Upper lobe of left lung (tissue), 6 donors: ENCODE data around the gene IFI44L. TPM values are rescaled to one million over a fixed set of nuclear protein-coding genes. Genes with fewer than 3 reads are reported as not detected.

Source experiments
- ATAC-seq, 2 donors: fragments of 200-7000 bp; cut with Tn5 transposase; one replicate each; pipeline ENCODE4 v1.9.1; 2022; ENCODE audit warnings: mild to moderate bottlenecking in 2 of 2, moderate library complexity in 2 of 2; ENCODE audit not compliant: low FRiP score in 2 of 2
- DNase-seq, 2 donors: peaks; one replicate each; pipeline ENCODE4 v3.0.0-alpha.2; 2019 to 2020
- H3K27ac ChIP-seq, 4 donors: fragments of 200-600 bp; sonication (generic); one replicate each; pipeline ENCODE4 v1.5.1; 2016 to 2019
- H3K27me3 ChIP-seq, 4 donors: fragments of 200-600 bp; sonication (generic); one replicate each; pipeline ENCODE4 v1.5.1; 2017 to 2019
- H3K36me3 ChIP-seq, 4 donors: fragments of 200-600 bp; sonication (generic); one replicate each; pipeline ENCODE4 v1.5.1; 2016 to 2019
- H3K4me1 ChIP-seq, 4 donors: fragments of 200-600 bp; sonication (generic); one replicate each; pipeline ENCODE4 v1.5.1; 2018 to 2019
- H3K4me3 ChIP-seq, 4 donors: fragments of 200-600 bp; sonication (generic); one replicate each; pipeline ENCODE4 v1.5.1; 2017 to 2019; ENCODE audit warnings: mild to moderate bottlenecking in 2 of 4, moderate library complexity in 1 of 4
- H3K9me3 ChIP-seq, 4 donors: fragments of 200-600 bp; sonication (generic); one replicate each; pipeline ENCODE4 v1.5.1; 2018 to 2019
- EP300 ChIP-seq, 4 donors: sonication (generic); formaldehyde crosslinking; IDR thresholded peaks; one replicate each; pipeline ENCODE4 v1.5.1; 2017; ENCODE audit warnings: antibody characterized with exemption in 4 of 4, control low read depth in 2 of 4
- POLR2A ChIP-seq, 4 donors: fragments of 450-650 bp; IDR thresholded peaks; one replicate each; pipeline ENCODE4 v1.5.1; 2016 to 2017; ENCODE audit warnings: antibody characterized with exemption in 4 of 4, mild to moderate bottlenecking in 2 of 4
- POLR2AphosphoS5 ChIP-seq, 2 donors: sonication (generic); formaldehyde crosslinking; IDR thresholded peaks; one replicate each; pipeline ENCODE4 v1.5.1; 2017; ENCODE audit warnings: antibody characterized with exemption in 2 of 2
- WGBS, 2 donors: methylation state at CpG; one replicate each; pipeline ENCODE4 v1.1.5; 2017 to 2018; 5-methylcytosine and 5-hydroxymethylcytosine counted together
- total RNA-seq, 6 donors: library from RNA; depleted of rRNA in 4 of 6; stranded (reverse); fragments of >200 nt in 4 of 6; gene quantifications; one replicate each; pipeline versions ENCODE4 v1.1.0 to v1.2.1, GENCODE V29; 2016 to 2021
- TF ChIP-seq, protein P1 (sequence below), 6 experiments: fragments of 450-650 bp in 4 of 6; fragments of 200-600 bp in 2 of 6; sonication (generic) in 2 of 6; IDR thresholded peaks; one replicate each; pipeline ENCODE4 v1.5.1; 2016 to 2019; ENCODE audit warnings: antibody characterized with exemption in 6 of 6
- donor health status: DM: no; HTN: no; CAD: no; lungs with moderate emphysema.
- donor health status: DM: no; HTN: yes; CAD: no; lungs with severe emphysema.

IFI44L gene
- total RNA-seq, 6 donors from 2014 or later: 6.1 to 29.3 (median 18.3) TPM

DNA sequence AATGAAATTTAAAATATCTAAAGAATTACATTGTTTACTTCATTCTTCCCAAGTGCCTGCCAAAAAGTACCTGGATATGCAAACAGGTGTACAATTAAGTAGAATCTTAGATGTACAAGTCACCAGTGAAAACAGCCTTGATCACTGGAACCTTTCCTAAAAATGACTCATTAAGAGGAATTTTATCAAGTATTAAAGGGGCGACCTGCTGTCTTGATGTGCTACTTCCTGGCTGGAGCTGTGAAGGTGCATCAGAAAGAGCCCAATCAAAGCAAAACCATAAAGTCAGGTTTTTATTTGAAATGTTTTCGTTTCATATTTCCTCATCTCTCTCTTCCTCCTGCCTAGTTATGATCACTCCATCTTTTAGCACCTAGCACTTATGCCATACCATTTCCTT lies 62.8 kb downstream of the IFI44L start:
- Histone ChIP-seq H3K4me1 (no peaks in the 10 kb centered on the region), H3K36me3 (no peaks in the 10 kb centered on the region), H3K9me3 (no peaks in the 10 kb centered on the region), H3K4me3 (no peak overlapping the region), H3K27me3 (no peaks in the 10 kb centered on the region), H3K27ac (no peak overlapping the region)
- 33 to 56% methylated on average over 2 of the region's 2 CpGs for WGBS, 2 donors
- DNase-seq: no peak
- TF ChIP-seq, protein P1, sequence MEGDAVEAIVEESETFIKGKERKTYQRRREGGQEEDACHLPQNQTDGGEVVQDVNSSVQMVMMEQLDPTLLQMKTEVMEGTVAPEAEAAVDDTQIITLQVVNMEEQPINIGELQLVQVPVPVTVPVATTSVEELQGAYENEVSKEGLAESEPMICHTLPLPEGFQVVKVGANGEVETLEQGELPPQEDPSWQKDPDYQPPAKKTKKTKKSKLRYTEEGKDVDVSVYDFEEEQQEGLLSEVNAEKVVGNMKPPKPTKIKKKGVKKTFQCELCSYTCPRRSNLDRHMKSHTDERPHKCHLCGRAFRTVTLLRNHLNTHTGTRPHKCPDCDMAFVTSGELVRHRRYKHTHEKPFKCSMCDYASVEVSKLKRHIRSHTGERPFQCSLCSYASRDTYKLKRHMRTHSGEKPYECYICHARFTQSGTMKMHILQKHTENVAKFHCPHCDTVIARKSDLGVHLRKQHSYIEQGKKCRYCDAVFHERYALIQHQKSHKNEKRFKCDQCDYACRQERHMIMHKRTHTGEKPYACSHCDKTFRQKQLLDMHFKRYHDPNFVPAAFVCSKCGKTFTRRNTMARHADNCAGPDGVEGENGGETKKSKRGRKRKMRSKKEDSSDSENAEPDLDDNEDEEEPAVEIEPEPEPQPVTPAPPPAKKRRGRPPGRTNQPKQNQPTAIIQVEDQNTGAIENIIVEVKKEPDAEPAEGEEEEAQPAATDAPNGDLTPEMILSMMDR (IDR thresholded peaks at IDR 0.05): no peak
- TF ChIP-seq POLR2AphosphoS5 (IDR thresholded peaks at IDR 0.05): no peak
- no peak for TF ChIP-seq POLR2A (IDR thresholded peaks at IDR 0.05)
- TF ChIP-seq EP300 (IDR thresholded peaks at IDR 0.05): no peak
- no peak for ATAC-seq

DNA sequence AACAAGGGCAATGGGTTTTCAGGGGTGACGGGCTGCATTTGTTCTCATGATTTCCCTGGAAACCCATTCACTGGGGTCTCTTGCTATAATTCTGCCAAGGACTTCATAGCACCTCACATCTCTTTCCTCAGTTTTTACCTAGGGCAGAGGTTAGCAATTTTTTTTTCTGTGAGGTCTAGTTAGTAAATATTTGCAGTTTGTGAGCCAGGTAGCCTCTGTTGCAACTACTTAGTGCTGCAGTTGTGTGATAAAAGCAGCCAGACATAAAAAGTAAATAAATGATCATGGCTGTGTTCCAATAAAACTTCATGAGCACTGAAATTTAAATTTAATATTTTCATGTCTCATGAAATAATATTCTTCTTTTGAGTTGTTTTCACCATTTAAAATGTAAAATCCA lies 67.1 kb downstream of the IFI44L start:
- no peak for ATAC-seq
- no peaks in the 10 kb centered on the region for H3K9me3 ChIP-seq
- no peak overlapping the region for H3K27ac ChIP-seq
- H3K4me3 ChIP-seq: no peak overlapping the region
- no peaks in the 10 kb centered on the region for H3K36me3 ChIP-seq
- no peaks in the 10 kb centered on the region for H3K27me3 ChIP-seq
- 95 to 96% methylated on average over 1 of the region's 1 CpG for WGBS, 2 donors
- no peak for DNase-seq
- H3K4me1 ChIP-seq: no peaks in the 10 kb centered on the region
- TF ChIP-seq POLR2AphosphoS5 (IDR thresholded peaks at IDR 0.05) (no peak), POLR2A (IDR thresholded peaks at IDR 0.05) (no peak), EP300 (IDR thresholded peaks at IDR 0.05) (no peak)
- TF ChIP-seq, protein P1 (IDR thresholded peaks at IDR 0.05): no peak

DNA sequence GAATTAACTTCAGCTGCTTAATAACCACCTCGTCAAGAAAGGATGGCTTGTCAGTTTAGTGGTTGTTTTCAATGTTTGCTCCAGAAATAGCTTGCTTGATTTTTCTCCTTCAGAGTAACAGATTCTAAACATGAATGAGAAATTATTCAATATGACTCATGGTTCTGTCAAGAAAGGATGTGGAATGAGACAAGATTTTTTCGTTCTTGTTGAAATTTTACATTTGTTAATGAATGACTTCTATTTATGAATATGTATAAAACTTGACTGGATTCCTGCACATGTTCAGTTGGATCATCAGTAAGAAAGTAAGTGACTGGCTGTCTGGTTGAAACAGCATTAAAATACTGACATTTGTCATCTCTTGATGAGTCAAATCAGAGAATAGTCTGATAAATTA lies 67.7 kb downstream of the IFI44L start:
- no peak for ATAC-seq
- H3K4me1 ChIP-seq: no peaks in the 10 kb centered on the region
- no peak for DNase-seq
- no peak overlapping the region for H3K4me3 ChIP-seq
- H3K27ac ChIP-seq: no peak overlapping the region
- TF ChIP-seq EP300 (IDR thresholded peaks at IDR 0.05) (no peak), POLR2AphosphoS5 (IDR thresholded peaks at IDR 0.05) (no peak), POLR2A (IDR thresholded peaks at IDR 0.05) (no peak)
- TF ChIP-seq, protein P1 (IDR thresholded peaks at IDR 0.05): no peak
- WGBS, 2 donors: 66 to 74% methylated on average over 2 of the region's 2 CpGs
- no peaks in the 10 kb centered on the region for H3K36me3 ChIP-seq
- no peaks in the 10 kb centered on the region for H3K9me3 ChIP-seq
- no peaks in the 10 kb centered on the region for H3K27me3 ChIP-seq

DNA sequence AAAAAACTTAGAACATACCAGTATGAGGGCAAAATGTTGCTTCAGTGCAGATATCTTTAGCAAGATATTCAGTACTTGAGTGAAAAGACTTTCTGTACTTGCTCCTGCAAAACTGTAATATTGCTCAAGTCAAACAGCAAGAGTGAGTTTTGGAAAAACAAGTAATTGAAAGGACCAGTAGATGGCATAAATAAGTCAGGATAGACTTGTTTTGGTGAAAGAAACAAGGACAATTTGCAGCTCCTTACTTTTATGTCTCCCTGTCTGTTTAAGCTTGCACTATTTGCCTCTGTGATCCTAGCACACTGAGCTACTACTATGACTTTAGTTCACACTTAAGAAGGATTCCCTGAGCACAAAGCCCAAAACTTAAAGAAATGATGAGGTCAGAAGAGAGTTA lies 68.4 kb downstream of the IFI44L start:
- DNase-seq: no peak

DNA sequence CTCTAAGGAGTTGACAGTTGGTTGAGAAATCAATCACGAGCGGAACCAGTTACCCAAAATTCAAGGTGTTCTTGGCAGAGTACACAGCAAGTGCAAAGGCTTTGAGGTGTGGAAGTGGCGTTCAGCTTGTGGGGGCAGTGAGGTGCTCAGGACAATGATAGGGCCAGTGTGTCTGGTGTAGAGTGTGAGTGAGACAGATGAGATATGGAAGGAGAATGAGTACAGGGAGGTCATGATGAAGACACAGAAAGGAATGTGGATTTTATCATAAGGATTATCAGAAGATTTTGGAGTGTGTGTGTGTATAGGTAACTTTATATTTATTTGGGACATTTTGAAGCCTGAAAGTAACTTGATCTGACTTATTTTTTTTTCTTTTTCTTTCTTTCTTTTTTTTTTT lies 70.3 kb downstream of the IFI44L start:
- 83 to 96% methylated on average over 3 of the region's 3 CpGs for WGBS, 2 donors

More for the DNA sequence above, 68.4 kb downstream of the IFI44L start:
- Histone ChIP-seq H3K27me3 (no peaks in the 10 kb centered on the region), H3K9me3 (no peaks in the 10 kb centered on the region), H3K4me1 (no peaks in the 10 kb centered on the region), H3K36me3 (no peaks in the 10 kb centered on the region), H3K4me3 (no peak overlapping the region), H3K27ac (no peak overlapping the region)
- TF ChIP-seq POLR2AphosphoS5 (IDR thresholded peaks at IDR 0.05) (no peak), EP300 (IDR thresholded peaks at IDR 0.05) (no peak), POLR2A (IDR thresholded peaks at IDR 0.05) (no peak)
- TF ChIP-seq, protein P1 (IDR thresholded peaks at IDR 0.05): no peak
- ATAC-seq: no peak

More for the DNA sequence above, 70.3 kb downstream of the IFI44L start:
- Histone ChIP-seq H3K36me3 (no peaks in the 10 kb centered on the region), H3K4me3 (no peak overlapping the region), H3K9me3 (no peaks in the 10 kb centered on the region), H3K27me3 (no peaks in the 10 kb centered on the region), H3K4me1 (no peaks in the 10 kb centered on the region), H3K27ac (no peak overlapping the region)
- ATAC-seq (no peak), DNase-seq (no peak)
- TF ChIP-seq, protein P1 (IDR thresholded peaks at IDR 0.05): no peak
- no peak for TF ChIP-seq POLR2AphosphoS5 (IDR thresholded peaks at IDR 0.05)
- TF ChIP-seq EP300 (IDR thresholded peaks at IDR 0.05): no peak
- TF ChIP-seq POLR2A (IDR thresholded peaks at IDR 0.05): no peak
